Measurements from ENCODE around the gene TRIM46.
"Not testable (repeated sequence)": the region's sequence is repeated elsewhere in the genome, so short reads cannot be mapped to it uniquely, and the experiment has no call there.

The TRIM46 gene

GRCh38 chr1:155205035-155205434 lies 31.4 kb downstream of the TRIM46 start:
- DNase-seq (ENCODE audit: low read depth in 2 of 2), result no peak

GRCh38 chr1:155205969-155206593 lies 32.4 kb downstream of the TRIM46 start:
- DNase-seq (ENCODE audit: low read depth in 2 of 2), result no peak

GRCh38 chr1:155206891-155207805 lies 33.5 kb downstream of the TRIM46 start:
- DNase-seq (ENCODE audit: low read depth in 2 of 2), result peak; percentile 67 to 77

- DNase-seq (ENCODE audit: low read depth in 2 of 2), result no peak
Observed at GRCh38 chr1:155207806-155208540, 34.3 kb downstream of the TRIM46 start, which contains the start of gene THBS3. TSS of gene THBS3 (minus strand) at chr1:155207897. CDS start at chr1:155207876, 21 bp downstream.

GRCh38 chr1:155208541-155209311 lies 35.1 kb downstream of the TRIM46 start, which contains the start of gene MTX1:
TSS of gene MTX1 (plus strand) at chr1:155208695. CDS start at chr1:155208805, 110 bp downstream.
- DNase-seq (ENCODE audit: low read depth in 2 of 2), result peak; percentile 79 to 82

GRCh38 chr1:155209312-155209721 lies 35.7 kb downstream of the TRIM46 start:
- DNase-seq (ENCODE audit: low read depth in 2 of 2), result no peak

- no peak for DNase-seq (ENCODE audit: low read depth in 2 of 2)
Observed at GRCh38 chr1:155210314-155211104, 36.9 kb downstream of the TRIM46 start.

- not testable (repeated sequence) for DNase-seq (ENCODE audit: low read depth in 2 of 2)
Observed at GRCh38 chr1:155211381-155212050, 37.9 kb downstream of the TRIM46 start.

GRCh38 chr1:155212051-155212440 lies 38.4 kb downstream of the TRIM46 start:
- DNase-seq (ENCODE audit: low read depth in 2 of 2), result not testable (repeated sequence)

- not testable (repeated sequence) for DNase-seq (ENCODE audit: low read depth in 2 of 2)
Observed at GRCh38 chr1:155214702-155215101, 41.1 kb downstream of the TRIM46 start.

- no peak for DNase-seq (ENCODE audit: low read depth in 2 of 2)
Observed at GRCh38 chr1:155218854-155219591, 45.4 kb downstream of the TRIM46 start.

GRCh38 chr1:155219592-155220031 lies 46.0 kb downstream of the TRIM46 start:
- DNase-seq (ENCODE audit: low read depth in 2 of 2), result no peak

- not testable (repeated sequence) for DNase-seq (ENCODE audit: low read depth in 2 of 2)
Observed at GRCh38 chr1:155220211-155220965, 46.7 kb downstream of the TRIM46 start.

- no peak for DNase-seq (ENCODE audit: low read depth in 2 of 2)
Observed at GRCh38 chr1:155223047-155223446, 49.4 kb downstream of the TRIM46 start.

- not testable (repeated sequence) for DNase-seq (ENCODE audit: low read depth in 2 of 2)
Observed at GRCh38 chr1:155225404-155225759, 51.7 kb downstream of the TRIM46 start.

GRCh38 chr1:155226188-155226909 lies 52.7 kb downstream of the TRIM46 start:
- DNase-seq (ENCODE audit: low read depth in 2 of 2), result peak; percentile 71 to 79

- DNase-seq (ENCODE audit: low read depth in 2 of 2), result no peak
Observed at GRCh38 chr1:155226910-155227260, 53.2 kb downstream of the TRIM46 start.

Data from stimulated activated CD8-positive, alpha-beta memory T cell treated with anti-CD3 and anti-CD28 coated beads, Interleukin-15, amount 100 ng/mL, for 4 hours (primary cell).